ENCODE measurements around the gene COMMD2. TPM values are rescaled to one million over a fixed set of nuclear protein-coding genes. Genes with fewer than 3 reads are reported as not detected.

COMMD2 gene
- total and polyA plus RNA-seq, 2 experiments from 2014 or later, result 33.8 to 69.3 TPM

DNA sequence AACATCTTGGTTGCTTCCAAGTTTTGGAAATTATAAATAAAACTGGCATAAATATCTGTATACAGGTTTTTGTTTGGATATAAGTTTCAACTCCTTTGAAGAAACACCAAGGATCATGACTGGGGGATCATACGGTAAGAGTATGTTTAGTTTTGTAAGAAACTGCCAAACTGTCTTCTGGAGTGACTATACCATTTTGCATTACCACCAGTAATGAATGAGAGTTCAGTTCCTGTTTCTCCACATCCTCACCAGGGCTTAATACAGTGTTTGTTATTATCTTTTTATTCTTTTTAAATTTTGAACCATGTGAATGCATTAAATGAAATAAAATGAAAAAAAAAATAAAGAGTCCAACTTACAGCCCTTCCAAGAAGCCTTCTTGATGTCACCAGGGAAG is 43.7 kb upstream of the COMMD2 start:
- Histone ChIP-seq H4K20me1 (ENCODE audit: insufficient read depth) (no peaks in the 10 kb centered on the region), H3K4me2 (ENCODE audit: unreplicated experiment) (no peak overlapping the region), H3K9ac (no peak overlapping the region), H3K27me3 (replicated peaks; ENCODE audit: insufficient read depth) (no peaks in the 10 kb centered on the region), H3K36me3 (ENCODE audit: low read depth) (no peaks in the 10 kb centered on the region), H3F3A (ENCODE audit: insufficient read depth) (no peaks in the 10 kb centered on the region), H3K4me3 (no peak overlapping the region), H3K79me2 (ENCODE audit: insufficient read depth) (no peaks in the 10 kb centered on the region), H3K4me1 (ENCODE audit: insufficient read depth) (peaks cover 1% of the 10 kb centered on the region; the same call in 1 of the 2 replicates), H3K27ac (no peak overlapping the region), H2AFZ (no peak overlapping the region), H3K9me2 (ENCODE audit: insufficient read depth) (no peaks in the 10 kb centered on the region), H3K9me3 (ENCODE audit: low read depth) (no peaks in the 10 kb centered on the region)
- TF ChIP-seq EZH2phosphoT487 (IDR thresholded peaks at IDR 0.05; ENCODE audit: insufficient read depth, low read depth), result no peak
- TF ChIP-seq EZH2 (IDR thresholded peaks at IDR 0.05; ENCODE audit: insufficient read depth, poor library complexity, severe bottlenecking), result no peak
- in situ Hi-C loops (cut with MboI), result no loop called here
- DNase-seq, result no peak
- WGBS, 2 experiments (ENCODE audit: low coverage in 1 of 2, low lambda C conversion rate in 2 of 2, missing lambda C conversion rate in 2 of 2), result 85 to 91% methylated on average over 1 of the region's 1 CpG

DNA sequence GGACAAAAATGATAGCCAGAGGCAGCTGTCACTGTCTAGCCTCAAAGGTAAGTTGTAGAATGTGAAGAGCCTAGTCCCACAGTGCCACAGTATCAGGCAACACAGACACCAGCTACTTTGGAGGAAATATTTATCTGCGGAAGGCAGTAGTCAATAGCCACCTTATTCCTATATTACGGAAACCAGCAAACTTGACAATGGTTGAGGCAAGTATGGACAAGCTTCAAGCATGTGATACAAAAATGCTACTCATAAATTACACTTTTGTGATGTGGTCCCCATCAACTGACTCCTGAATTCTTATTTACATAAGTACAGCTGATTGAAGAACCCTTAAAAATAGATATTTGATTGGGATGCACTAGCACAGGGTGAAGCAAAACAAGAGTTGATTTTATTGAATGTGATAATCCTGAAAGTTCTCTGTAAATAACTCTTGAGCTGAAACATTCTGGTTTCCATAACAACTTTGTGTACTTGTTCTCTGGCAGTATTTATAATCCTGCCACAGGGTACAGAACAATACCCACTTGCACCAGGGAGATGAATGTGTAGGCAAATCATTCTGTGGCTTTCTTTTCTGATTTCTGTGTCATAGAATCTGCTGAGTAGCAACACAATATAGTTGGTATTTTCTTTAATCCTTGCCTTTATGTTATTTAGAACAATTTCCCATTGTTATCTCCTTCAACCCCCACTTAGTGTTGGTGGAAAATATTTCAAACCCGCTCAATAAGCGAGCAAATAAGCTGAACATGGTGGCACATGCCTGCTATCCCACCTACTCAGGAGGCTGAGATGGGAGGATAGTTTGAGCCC is 40.4 kb upstream of the COMMD2 start, which contains the start of gene ANKUB1:
Gene ANKUB1 (minus strand): TSS at position 103 of the 819 bp plus-strand sequence. CDS start 188 bp downstream, outside the sequence.
- Histone ChIP-seq H3K27ac (no peak within 1 kb of the TSS), H3K79me2 (ENCODE audit: insufficient read depth) (no peaks in the 10 kb centered on the region), H3K9ac (no peak within 1 kb of the TSS), H3K36me3 (ENCODE audit: low read depth) (no peaks in the 10 kb centered on the region), H3K4me2 (ENCODE audit: unreplicated experiment) (no peak within 1 kb of the TSS), H2AFZ (no peak within 1 kb of the TSS; the same call in 1 of the 2 replicates), H4K20me1 (ENCODE audit: insufficient read depth) (no peaks in the 10 kb centered on the region), H3K4me3 (no peak within 1 kb of the TSS), H3K27me3 (replicated peaks; ENCODE audit: insufficient read depth) (no peaks in the 10 kb centered on the region), H3K4me1 (ENCODE audit: insufficient read depth) (peaks cover 17% of the 10 kb centered on the region), H3F3A (ENCODE audit: insufficient read depth) (no peaks in the 10 kb centered on the region), H3K9me2 (ENCODE audit: insufficient read depth) (no peaks in the 10 kb centered on the region), H3K9me3 (ENCODE audit: low read depth) (no peaks in the 10 kb centered on the region)
- no peak for DNase-seq
- in situ Hi-C loops (cut with MboI), result no loop called here
- 89 to 92% methylated on average over 4 of the region's 4 CpGs for WGBS, 2 experiments (ENCODE audit: low coverage in 1 of 2, low lambda C conversion rate in 2 of 2, missing lambda C conversion rate in 2 of 2)
- TF ChIP-seq EZH2phosphoT487 (IDR thresholded peaks at IDR 0.05; ENCODE audit: insufficient read depth, low read depth), result no peak
- no peak for TF ChIP-seq EZH2 (IDR thresholded peaks at IDR 0.05; ENCODE audit: insufficient read depth, poor library complexity, severe bottlenecking)

DNA sequence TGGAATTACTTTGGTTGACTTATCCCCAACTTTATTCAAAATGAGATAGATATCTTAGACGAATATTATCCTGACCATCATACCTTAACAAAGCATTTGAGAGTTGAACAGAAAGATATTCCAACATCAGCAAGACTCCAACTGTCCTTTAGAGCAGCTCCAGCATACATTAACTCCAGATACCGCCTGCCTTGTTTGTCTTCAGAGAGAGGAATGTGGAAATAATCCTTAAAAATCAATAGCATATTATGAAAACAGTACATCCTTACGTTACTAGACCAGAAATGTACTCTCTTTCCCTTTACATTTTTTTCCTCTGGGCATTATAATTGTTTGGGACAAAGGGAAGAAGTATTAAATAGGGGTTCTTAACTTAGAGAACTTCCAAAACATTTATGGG is 38.4 kb upstream of the COMMD2 start:
- Histone ChIP-seq H3K9me3 (ENCODE audit: low read depth) (no peaks in the 10 kb centered on the region), H3K27me3 (replicated peaks; ENCODE audit: insufficient read depth) (no peaks in the 10 kb centered on the region), H4K20me1 (ENCODE audit: insufficient read depth) (no peaks in the 10 kb centered on the region), H3K4me1 (ENCODE audit: insufficient read depth) (peaks cover 17% of the 10 kb centered on the region), H3K4me2 (ENCODE audit: unreplicated experiment) (no peak overlapping the region), H3K9ac (no peak overlapping the region), H2AFZ (peak overlapping the region; percentile 64; the same call in 1 of the 2 replicates), H3K4me3 (no peak overlapping the region), H3K36me3 (ENCODE audit: low read depth) (no peaks in the 10 kb centered on the region), H3F3A (ENCODE audit: insufficient read depth) (no peaks in the 10 kb centered on the region), H3K79me2 (ENCODE audit: insufficient read depth) (no peaks in the 10 kb centered on the region), H3K9me2 (ENCODE audit: insufficient read depth) (no peaks in the 10 kb centered on the region), H3K27ac (peak overlapping the region; percentile 44)
- no peak for DNase-seq
- in situ Hi-C loops (cut with MboI), result no loop called here
- 50 to 51% methylated on average over 3 of the region's 3 CpGs for WGBS, 2 experiments (ENCODE audit: low coverage in 1 of 2, low lambda C conversion rate in 2 of 2, missing lambda C conversion rate in 2 of 2)
- TF ChIP-seq EZH2 (IDR thresholded peaks at IDR 0.05; ENCODE audit: insufficient read depth, poor library complexity, severe bottlenecking) (no peak), EZH2phosphoT487 (IDR thresholded peaks at IDR 0.05; ENCODE audit: insufficient read depth, low read depth) (no peak)

DNA sequence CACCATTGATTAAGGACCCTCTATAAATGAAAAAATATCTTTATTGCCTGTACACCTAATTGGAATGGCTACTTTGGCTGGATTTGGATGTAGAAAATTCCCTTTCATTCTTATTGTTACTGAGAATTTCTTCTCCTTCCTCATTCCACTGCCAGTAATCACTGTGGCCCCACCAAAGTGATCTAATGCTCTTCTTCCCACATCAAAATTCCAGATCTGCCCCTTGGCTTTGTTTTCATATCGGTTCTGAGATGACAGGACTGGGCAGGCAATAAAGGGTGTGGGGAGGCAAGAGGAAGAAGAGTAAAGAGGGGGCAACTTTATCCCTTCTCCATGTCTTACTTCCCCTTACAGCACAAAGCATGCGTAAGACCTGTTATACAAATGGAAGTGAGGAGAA is 38.0 kb upstream of the COMMD2 start:
- no peaks in the 10 kb centered on the region for H3K36me3 ChIP-seq (ENCODE audit: low read depth)
- TF ChIP-seq EZH2 (IDR thresholded peaks at IDR 0.05; ENCODE audit: insufficient read depth, poor library complexity, severe bottlenecking) (no peak), EZH2phosphoT487 (IDR thresholded peaks at IDR 0.05; ENCODE audit: insufficient read depth, low read depth) (no peak)
- H3K27me3 ChIP-seq (replicated peaks; ENCODE audit: insufficient read depth), result no peaks in the 10 kb centered on the region
- no peaks in the 10 kb centered on the region for H3K9me2 ChIP-seq (ENCODE audit: insufficient read depth)
- no peaks in the 10 kb centered on the region for H3F3A ChIP-seq (ENCODE audit: insufficient read depth)
- H3K27ac ChIP-seq, result peak overlapping the region; percentile 44
- peak overlapping the region; percentile 64 for H2AFZ ChIP-seq
- H4K20me1 ChIP-seq (ENCODE audit: insufficient read depth), result no peaks in the 10 kb centered on the region
- no peaks in the 10 kb centered on the region for H3K9me3 ChIP-seq (ENCODE audit: low read depth)
- peaks cover 17% of the 10 kb centered on the region for H3K4me1 ChIP-seq (ENCODE audit: insufficient read depth)
- WGBS, 2 experiments (ENCODE audit: low coverage in 1 of 2, low lambda C conversion rate in 2 of 2, missing lambda C conversion rate in 2 of 2), result 55 to 65% methylated on average over 2 of the region's 2 CpGs
- no peaks in the 10 kb centered on the region for H3K79me2 ChIP-seq (ENCODE audit: insufficient read depth)
- H3K9ac ChIP-seq, result no peak overlapping the region
- peak; percentile 67 for DNase-seq
- H3K4me2 ChIP-seq (ENCODE audit: unreplicated experiment), result peak overlapping the region; percentile 38
- no peak overlapping the region for H3K4me3 ChIP-seq
- in situ Hi-C loops (cut with MboI), result no loop called here

All from GM23248 (cell line).